GM19238 (cell line): ENCODE measurements around the gene SUMO3.
"Not testable (repeated sequence)": the region's sequence is repeated elsewhere in the genome, so short reads cannot be mapped to it uniquely, and the experiment has no call there.

Source experiments
- DNase-seq: peaks from one replicate; pipeline ENCODE4 v3.0.0; 2011; ENCODE audit warnings: low spot score; ENCODE audit not compliant: insufficient read length

The SUMO3 gene

DNA sequence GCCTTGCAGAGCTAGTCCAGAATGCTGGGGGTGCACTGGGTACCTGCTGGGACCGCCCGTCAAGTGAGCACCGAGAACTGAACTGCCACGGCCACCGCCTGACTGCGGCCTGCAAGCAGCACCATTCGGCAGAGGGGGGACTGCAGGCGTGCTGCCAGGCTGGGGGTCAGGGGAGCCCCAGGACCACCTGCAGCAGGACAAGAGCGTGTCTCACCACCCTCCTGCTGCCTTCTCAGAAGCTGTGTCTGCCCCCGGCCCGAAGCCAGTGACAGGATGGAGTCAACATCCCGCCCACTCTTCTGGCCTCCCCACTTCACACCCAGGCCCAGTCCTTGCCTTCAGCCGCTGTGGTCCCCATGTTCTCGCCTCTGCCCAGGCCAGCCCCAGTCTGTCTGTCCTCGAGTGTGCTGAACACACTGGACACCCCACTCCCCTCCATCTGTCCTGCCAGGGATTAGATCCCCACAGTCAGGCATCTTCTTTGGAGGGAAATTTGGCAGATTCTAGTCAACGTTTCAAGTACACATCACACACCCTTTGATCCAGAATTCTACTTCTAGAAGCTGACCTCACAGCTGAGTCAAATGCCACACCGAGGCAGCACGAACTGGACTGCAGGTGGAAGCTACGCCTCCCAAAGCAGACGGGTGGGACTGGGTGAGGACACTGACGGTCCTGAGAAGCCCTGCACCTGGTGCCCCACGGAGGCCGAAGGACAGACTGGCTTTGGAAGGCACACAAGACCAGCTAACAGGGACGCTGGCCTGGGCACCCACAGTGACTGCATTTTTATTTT, 29.6 kb upstream of the SUMO3 start:
- no peak for DNase-seq

GRCh38 chr21:44846485-44847260, 28.8 kb upstream of the SUMO3 start:
- DNase-seq = peak; percentile 30

DNA sequence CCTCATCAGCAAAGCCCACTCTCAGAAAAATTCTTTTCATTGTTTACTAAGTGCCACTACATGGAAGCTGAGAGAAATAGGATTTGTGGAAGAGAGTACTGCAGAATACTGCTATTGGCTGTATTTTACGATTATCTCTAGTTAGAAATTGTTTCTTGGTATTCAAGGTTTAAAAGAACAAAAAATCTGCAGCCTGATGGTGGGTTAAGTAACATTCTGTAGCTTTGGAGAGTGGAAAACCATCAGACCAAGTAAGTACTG, 28.3 kb upstream of the SUMO3 start:
- DNase-seq = no peak

DNA sequence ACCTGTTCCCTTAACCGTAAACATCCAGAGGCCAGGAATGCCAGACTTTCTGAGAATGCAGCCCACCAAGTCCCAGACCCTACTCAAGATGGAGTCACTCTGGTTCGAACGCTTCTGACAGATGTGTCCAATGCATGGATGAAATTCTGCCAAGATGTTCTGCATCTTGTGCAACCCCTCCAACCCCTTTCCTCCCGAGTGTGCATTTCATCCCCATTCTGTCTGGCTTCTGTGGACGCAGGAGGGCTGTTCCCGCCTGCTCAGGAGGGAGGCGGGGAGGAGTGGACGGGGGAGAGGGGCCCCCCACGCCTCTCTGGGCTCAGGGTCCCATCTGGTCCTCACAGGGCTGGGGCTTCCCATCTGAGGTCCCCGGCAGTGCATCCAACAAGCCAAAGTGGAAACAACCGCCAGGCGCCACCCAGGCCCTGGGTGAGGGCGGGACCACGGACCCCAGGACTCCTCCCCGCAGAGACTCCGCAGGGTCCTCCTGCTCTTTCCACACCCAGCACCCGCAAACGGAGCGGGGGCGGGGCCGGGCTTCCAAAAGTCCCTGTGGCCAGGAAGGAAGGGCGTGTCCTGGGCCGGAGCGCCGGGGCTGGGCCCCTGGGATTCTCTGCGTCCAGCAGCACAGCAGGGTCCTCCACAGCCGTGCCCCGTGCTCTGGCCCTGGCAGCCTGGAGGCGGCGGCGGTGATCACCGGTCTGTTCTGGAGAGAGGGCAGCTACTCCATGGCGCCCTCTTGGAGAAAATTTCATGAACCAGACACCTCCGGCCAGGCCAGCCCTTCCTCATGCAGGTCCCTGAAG, 27.8 kb upstream of the SUMO3 start:
- DNase-seq = peak; percentile 69

GRCh38 chr21:44844256-44844655, 26.4 kb upstream of the SUMO3 start:
- no peak for DNase-seq

DNA sequence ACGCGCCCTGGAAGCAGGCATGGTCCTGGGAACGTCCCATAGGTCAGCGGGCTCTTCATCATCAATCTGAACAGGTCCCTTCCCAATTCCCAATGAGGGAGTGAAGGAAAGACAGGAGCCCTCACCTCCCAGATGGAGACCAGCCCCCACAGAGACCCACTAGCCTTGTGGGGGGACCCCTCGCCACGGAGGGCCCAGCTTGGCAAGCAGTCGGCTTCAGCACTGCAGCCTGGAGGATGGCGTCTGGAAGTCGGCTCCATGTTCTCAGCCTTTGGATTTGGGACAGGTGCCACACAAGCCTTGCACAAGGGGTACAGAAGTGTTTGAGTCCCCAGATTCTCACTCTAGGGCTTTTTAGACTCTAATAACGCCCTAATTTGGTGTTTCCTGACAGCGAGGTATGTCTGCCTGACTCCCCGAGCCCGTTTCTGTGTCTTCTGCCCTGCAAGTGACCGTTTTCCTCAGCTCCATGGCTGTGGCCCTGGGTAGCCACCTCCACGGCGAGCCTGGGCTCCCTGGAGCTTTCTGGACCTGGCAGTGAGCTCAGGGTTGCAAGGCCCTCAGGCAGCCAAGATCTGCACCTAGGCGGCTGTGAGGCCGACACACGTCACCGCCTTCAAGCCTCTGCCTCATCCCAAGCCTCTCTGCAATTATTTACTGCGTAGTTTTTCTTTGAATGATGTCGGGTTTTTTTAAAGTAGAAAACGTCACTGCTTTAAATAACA, 25.0 kb upstream of the SUMO3 start:
- no peak for DNase-seq

- DNase-seq = no peak
These were observed 24.2 kb upstream of the SUMO3 start for GRCh38 chr21:44842087-44842486.

GRCh38 chr21:44840771-44841170, 22.9 kb upstream of the SUMO3 start:
- no peak for DNase-seq

- DNase-seq = no peak
These were observed 21.1 kb upstream of the SUMO3 start for GRCh38 chr21:44838951-44839350.

DNA sequence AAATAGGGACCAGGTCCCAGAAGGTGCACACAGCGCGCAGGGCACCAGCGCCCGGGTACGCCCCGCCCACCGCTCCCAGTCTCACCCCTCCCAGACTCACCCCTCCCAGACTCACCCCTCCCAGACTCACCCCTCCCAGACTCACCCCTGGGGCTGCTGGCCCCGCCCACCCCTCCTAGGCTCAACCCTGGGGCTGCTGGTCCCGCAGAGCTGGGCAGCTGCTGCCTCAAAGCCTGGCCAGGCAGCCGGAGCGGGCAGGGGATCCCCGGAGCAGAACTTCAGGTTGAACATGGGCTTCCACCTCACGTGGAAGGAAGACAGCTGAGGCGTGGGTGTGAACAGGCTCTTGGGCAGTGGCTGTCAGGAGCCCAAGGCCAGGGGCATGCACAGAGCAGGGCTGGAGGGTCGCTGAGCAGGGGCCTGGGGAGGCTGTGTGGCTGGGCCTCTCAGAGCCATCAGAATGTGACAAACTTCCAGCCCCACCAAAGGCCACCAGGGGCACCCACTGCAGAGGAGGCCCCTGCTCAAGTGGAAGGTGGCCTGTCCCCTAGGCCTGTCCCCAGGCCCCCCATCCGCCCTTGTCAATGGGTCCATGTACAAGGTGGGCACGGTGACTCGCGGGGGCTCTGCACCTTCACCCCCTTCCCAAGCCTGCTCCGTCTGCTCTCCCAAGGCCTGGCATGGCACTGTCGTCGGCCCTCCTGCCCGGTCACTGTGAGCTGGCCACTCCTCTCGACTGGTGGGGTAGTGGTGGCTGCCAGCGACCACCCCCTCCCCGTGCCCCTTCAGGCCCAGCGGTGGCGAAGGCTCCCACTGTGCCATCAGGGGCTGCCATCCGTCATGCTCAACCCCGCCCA, 20.4 kb upstream of the SUMO3 start:
- no peak for DNase-seq

- no peak for DNase-seq
These were observed 19.7 kb upstream of the SUMO3 start for GRCh38 chr21:44837537-44837936.

DNA sequence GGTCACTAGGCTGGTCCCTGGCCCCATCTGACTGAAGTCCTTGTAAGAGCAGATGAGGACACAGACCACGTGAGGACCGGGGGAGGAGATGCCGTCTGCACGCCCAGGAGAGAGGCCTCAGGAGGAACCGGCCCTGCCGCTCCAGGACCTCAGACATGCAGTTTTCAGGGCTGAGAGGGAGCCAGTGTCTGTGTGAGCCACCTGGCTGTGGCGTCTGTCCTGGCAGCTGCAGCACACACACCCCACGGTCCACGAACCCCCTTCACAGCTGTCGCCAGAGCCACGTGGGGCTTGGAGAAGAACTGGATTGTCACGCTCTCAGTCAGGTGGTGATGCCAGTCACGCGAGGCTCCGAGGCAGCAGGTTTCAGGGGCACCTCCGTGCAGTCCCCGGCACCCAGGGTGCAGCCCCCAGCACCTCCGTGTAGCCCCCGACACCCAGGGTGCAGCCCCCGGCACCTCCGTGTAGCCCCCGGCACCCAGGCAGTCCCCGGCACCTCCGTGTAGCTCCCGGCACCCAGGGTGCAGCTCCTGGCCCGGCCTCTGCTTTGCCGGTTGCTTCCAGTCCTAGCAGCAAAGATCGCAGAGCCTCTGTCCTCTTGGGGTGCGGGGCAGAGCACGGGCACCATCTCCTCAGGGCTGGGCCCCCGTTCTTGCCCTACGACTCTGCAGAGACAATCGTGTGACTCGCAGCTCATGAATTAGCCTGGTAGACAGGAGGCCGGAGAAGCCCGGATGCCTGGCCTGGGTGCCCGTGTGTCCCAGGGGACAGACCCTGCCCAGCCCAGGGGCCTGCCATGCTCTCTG, 19.0 kb upstream of the SUMO3 start:
- DNase-seq = no peak

GRCh38 chr21:44836349-44836665, 18.4 kb upstream of the SUMO3 start:
- no peak for DNase-seq

DNA sequence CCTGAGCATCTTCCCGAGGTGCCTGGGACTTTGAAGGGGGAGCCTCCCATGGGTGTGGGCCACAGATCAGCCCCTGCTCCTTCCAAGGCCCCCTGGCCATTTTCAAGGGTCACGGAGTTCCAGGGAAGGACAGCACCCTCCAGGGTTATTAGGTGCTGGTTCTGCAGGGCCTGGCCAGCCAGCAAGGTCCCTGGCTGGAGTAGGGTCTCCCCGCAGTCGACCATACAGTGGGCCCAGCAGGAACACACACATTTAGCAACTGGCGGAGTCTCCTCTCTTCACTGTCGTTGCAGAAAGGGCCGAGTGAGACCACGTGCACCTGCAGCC, 17.7 kb upstream of the SUMO3 start:
- no peak for DNase-seq

DNA sequence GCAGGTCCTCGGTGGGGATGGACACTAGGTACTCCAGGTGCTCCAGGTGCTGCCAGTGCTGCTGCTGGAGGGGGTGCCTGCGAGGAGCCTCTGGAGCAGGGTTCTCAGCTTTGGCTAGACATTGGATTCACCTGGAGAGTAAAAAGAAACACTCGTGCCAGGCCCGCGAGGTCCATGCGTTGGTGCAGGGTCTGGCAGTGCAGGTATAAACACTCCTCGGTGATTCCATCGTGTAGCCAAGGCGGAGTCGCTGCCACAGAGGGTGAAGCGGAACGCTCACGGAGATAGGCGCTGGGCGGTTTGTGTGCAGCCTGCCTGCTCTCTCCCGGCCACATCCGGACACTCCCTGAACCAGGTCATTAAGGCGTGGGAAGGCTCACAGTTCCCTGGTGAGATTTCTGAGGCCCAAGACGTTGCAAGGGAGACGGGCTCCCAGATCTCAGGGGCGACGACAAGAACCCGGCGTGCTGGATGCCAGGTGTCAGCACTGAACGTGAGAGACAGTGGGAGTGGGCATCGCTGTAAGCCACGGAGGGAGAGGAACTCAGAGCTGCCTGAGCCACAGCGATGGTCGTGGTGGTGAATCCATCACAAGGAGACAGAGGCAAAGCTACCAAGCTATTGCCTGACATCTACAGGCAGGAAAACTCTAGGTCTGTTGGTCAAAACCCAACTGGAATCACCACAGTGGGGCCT, 17.2 kb upstream of the SUMO3 start:
- DNase-seq = no peak

GRCh38 chr21:44834231-44834950, 16.5 kb upstream of the SUMO3 start:
- no peak for DNase-seq

DNA sequence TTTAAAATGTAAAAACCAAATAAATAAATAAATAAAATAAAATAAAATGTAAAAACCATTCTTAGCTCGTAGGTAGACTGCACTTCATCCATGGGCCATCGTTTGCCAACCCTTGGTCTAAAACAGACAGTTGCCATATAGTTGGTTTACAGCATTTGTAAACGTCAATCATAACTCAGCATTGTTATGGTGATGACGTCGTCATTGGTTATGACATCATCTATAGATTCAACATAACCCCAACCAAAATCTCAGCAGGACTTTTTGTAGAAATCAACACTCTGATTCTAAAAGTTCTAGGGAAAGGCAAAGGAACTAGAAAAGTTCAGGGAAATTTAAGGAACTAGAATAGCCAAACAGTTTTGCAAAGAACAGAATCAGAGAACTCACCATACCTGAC, 15.8 kb upstream of the SUMO3 start:
- no peak for DNase-seq

DNA sequence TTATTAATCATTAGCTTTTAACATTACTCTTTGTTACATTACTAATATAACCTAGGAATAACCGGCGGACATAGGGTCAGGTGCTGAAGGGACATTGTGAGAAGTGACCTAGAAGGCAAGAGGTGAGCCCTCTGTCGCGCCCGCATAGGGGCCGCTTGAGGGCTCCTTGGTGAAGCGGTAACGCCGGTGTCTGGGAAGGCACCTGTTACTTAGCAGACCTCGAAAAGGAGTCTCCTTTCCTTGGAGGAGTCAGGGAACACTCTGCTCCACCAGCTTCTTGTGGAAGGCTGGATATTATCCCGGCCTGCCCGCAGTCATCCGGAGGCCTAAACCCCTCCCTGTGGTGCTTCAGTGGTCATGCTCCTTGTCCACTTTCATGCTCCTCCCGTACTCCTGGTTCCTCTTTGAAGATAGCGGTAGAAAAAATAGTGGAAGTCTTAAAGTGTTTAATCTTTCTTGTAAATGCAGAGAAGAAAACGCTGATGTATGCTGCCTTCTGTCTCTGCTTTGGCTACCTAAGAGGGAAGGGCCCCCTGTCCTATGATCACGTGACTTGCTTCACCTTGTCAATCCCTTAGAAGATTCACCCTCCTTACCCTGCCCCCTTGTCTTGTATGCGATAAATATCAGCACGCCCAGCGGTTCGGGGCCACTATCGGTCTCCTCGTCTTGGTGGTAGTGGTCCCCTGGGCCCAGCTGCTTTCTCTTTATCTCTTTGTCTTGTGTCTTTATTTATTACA, 14.8 kb upstream of the SUMO3 start:
- not testable (repeated sequence) for DNase-seq
